HepG2 (cell line): Measurements from ENCODE around the gene CCDC88A. TPM values are rescaled to one million over a fixed set of nuclear protein-coding genes. Genes with fewer than 3 reads are reported as not detected.

ENCODE experiments used
- ATAC-seq: fragments of 200-7000 bp; cut with Tn5 transposase; 3 replicates; pipeline ENCODE4 v1.9.1; 2020; ENCODE audit warnings: mild to moderate bottlenecking, moderate library complexity
- BruUV-seq: library from RNA; stranded (reverse); fragments of 400-500 nt; replicated peaks from 2 replicates; lab custom pipeline; 2021; lab: Mats Ljungman, UMichigan
- CTCF ChIA-PET: fragments of 300-600 bp; formaldehyde crosslinking; extraction: SDS; loops from one replicate; lab custom pipeline; 2021; ENCODE audit warnings: low total read pairs, inconsistent platforms, low intra/inter-chr PET ratio; lab: Yijun Ruan, JAX
- POLR2A ChIA-PET: fragments of 350-600 bp; sonication (Branson Sonifier 250); formaldehyde crosslinking; loops from one replicate; lab custom pipeline; 2020; ENCODE audit warnings: antibody characterized with exemption, inconsistent platforms; lab: Yijun Ruan, JAX
- DNase-seq: peaks from one replicate; pipeline ENCODE4 v3.0.0-alpha.2; 2015; ENCODE audit warnings: low spot score
- FAIRE-seq: peaks from 3 replicates; lab custom pipeline; 2011; peaks lifted over from hg19 to GRCh38; lab: Jason Lieb, UNC
- H2AFZ ChIP-seq: one replicate; pipeline ENCODE4 v1.6.1; 2011; ENCODE audit warnings: low read length, inconsistent platforms
- H3K27ac ChIP-seq: fragments of 300-600 bp; 3 replicates; pipeline ENCODE4 v1.8.0; 2011; ENCODE audit warnings: mixed run types, mild to moderate bottlenecking, mixed read lengths, low read length, inconsistent platforms; ENCODE audit not compliant: insufficient read depth; ENCODE audit errors: extremely low read length
- H3K27me3 ChIP-seq, 2 experiments: fragments of 200-600 bp in 1 of 2; 2 replicates in 1 of 2; 3 replicates in 1 of 2; pipeline versions ENCODE4 v1.6.0 to v1.8.0; 2011; ENCODE audit warnings: low read length in 2 of 2, mild to moderate bottlenecking in 2 of 2, moderate library complexity in 2 of 2, inconsistent platforms in 1 of 2; ENCODE audit not compliant: insufficient read depth in 2 of 2, control insufficient read depth in 1 of 2
- H3K36me3 ChIP-seq, 2 experiments: fragments of 200-600 bp in 1 of 2; replicated peaks in 1 of 2; 2 replicates in 1 of 2; 3 replicates in 1 of 2; pipeline versions ENCODE4 v1.5.1 to v1.8.0; 2011; ENCODE audit warnings: low read length in 2 of 2, inconsistent platforms in 1 of 2; ENCODE audit not compliant: insufficient read depth in 2 of 2, control insufficient read depth in 1 of 2
- H3K4me1 ChIP-seq: 2 replicates; pipeline ENCODE4 v1.5.1; 2012; ENCODE audit warnings: low read length, inconsistent platforms; ENCODE audit not compliant: insufficient read depth
- H3K4me2 ChIP-seq: 2 replicates; pipeline ENCODE4 v1.6.0; 2011; ENCODE audit warnings: low read depth, low read length, inconsistent platforms
- H3K4me3 ChIP-seq, 3 experiments: fragments of 200-600 bp in 1 of 3; sonication (generic), shearing (Covaris generic) in 1 of 3; replicated peaks in 1 of 3; 2 replicates each; pipeline ENCODE4 v1.5.1; 2011 to 2016; ENCODE audit warnings: low read length in 3 of 3, inconsistent platforms in 2 of 3, low read depth in 2 of 3, mild to moderate bottlenecking in 2 of 3, control low read depth in 1 of 3, mixed read lengths in 1 of 3; ENCODE audit not compliant: insufficient read depth in 1 of 3
- H3K79me2 ChIP-seq: one replicate; pipeline ENCODE4 v1.6.1; 2011; ENCODE audit warnings: low read length, inconsistent platforms; ENCODE audit not compliant: insufficient read depth
- H3K9ac ChIP-seq: 2 replicates; pipeline ENCODE4 v1.6.0; 2011; ENCODE audit warnings: mild to moderate bottlenecking, low read depth, low read length, inconsistent platforms; ENCODE audit not compliant: insufficient read depth
- H3K9me3 ChIP-seq: 2 replicates; pipeline ENCODE4 v1.5.1; 2012; ENCODE audit warnings: mild to moderate bottlenecking, low read length
- H4K20me1 ChIP-seq: 2 replicates; pipeline ENCODE4 v1.6.0; 2011; ENCODE audit warnings: inconsistent platforms, mild to moderate bottlenecking, low read length, moderate library complexity; ENCODE audit not compliant: insufficient read depth
- ADNP ChIP-seq: sonication (generic); formaldehyde crosslinking; IDR thresholded peaks from 2 replicates; pipeline ENCODE4 v1.4.0; 2020; ENCODE audit warnings: missing genetic modification reagents
- BHLHE40 ChIP-seq: IDR thresholded peaks from 2 replicates; pipeline ENCODE4 v1.6.1; 2011; ENCODE audit warnings: low read length, improper control_type of control experiment
- CBX2 ChIP-seq, 2 experiments: fragments of 200-600 bp in 1 of 2; sonication (generic); formaldehyde crosslinking in 1 of 2; IDR thresholded peaks; 2 replicates each; pipeline versions ENCODE4 v1.7.0 to v1.8.1; 2018 to 2022; ENCODE audit warnings: low read depth in 2 of 2, low read length in 1 of 2, mild to moderate bottlenecking in 1 of 2, missing genetic modification reagents in 1 of 2
- MAFG ChIP-seq: sonication (generic); formaldehyde crosslinking; IDR thresholded peaks from 2 replicates; pipeline ENCODE4 v1.5.1; 2020; ENCODE audit warnings: mild to moderate bottlenecking, missing genetic modification reagents
- PHF5A ChIP-seq: IDR thresholded peaks from one replicate; pipeline ENCODE4 v1.6.1; 2018; ENCODE audit warnings: low read depth, missing genetic modification reagents; ENCODE audit not compliant: unreplicated experiment
- RARG ChIP-seq: sonication (generic); formaldehyde crosslinking; IDR thresholded peaks from 2 replicates; pipeline ENCODE4 v1.4.0; 2020; ENCODE audit warnings: low read depth, mild to moderate bottlenecking, missing genetic modification reagents
- SMARCE1 ChIP-seq: fragments of 450-650 bp; IDR thresholded peaks from 2 replicates; pipeline ENCODE4 v1.6.1; 2017; ENCODE audit warnings: borderline replicate concordance
- SP1 ChIP-seq, 2 experiments: fragments of 450-650 bp in 1 of 2; sonication (generic) in 1 of 2; formaldehyde crosslinking in 1 of 2; IDR thresholded peaks; 2 replicates each; pipeline versions ENCODE4 v1.4.0 to v1.6.1; 2016 to 2020; ENCODE audit warnings: missing genetic modification reagents in 1 of 2
- TAF1 ChIP-seq: sonication (generic); formaldehyde crosslinking; IDR thresholded peaks from 2 replicates; pipeline ENCODE4 v1.4.0; 2020; ENCODE audit warnings: missing genetic modification reagents
- ZNF331 ChIP-seq: sonication (generic); formaldehyde crosslinking; IDR thresholded peaks from 2 replicates; pipeline ENCODE4 v1.4.0; 2020; ENCODE audit warnings: missing genetic modification reagents
- ZNF431 ChIP-seq: sonication (generic); formaldehyde crosslinking; IDR thresholded peaks from 2 replicates; pipeline ENCODE4 v1.9.0; 2022; ENCODE audit warnings: missing genetic modification reagents, low read depth, mild to moderate bottlenecking, borderline replicate concordance
- ZNF761 ChIP-seq: sonication (generic); formaldehyde crosslinking; conservative IDR thresholded peaks from 2 replicates; pipeline ENCODE4 v1.4.0; 2020; ENCODE audit warnings: mild to moderate bottlenecking, missing genetic modification reagents
- WGBS: methylation state at CpG from one replicate; pipeline ENCODE4 v1.1.6; 2017; ENCODE audit warnings: low lambda C conversion rate; 5-methylcytosine and 5-hydroxymethylcytosine counted together
- in situ Hi-C: cut with HindIII; loops from 2 replicates; pipeline ENCODE4 v1.10.0; 2017; ENCODE audit warnings: low pct_unique_long_range_greater_than_20kb; ENCODE audit not compliant: extremely low pct_ligation_motif_present
- intact Hi-C: fragments of 100-400 bp; cut with micrococcal nuclease; formaldehyde crosslinking; loops from one replicate; pipeline ENCODE4 v1.10.0; 2022; ENCODE audit not compliant: unreplicated experiment
- polyA plus RNA-seq, 8 experiments: library from polyadenylated mRNA; depleted of rRNA in 3 of 8; stranded (reverse) in 7 of 8; unstranded in 1 of 8; fragments of >200 nt; fragmentation: Illumina TruSeq in 4 of 8; extraction: Trizol in 4 of 8; gene quantifications; 2 replicates each; pipeline versions ENCODE4 v1.2.1 to v1.2.3, GENCODE V29; 2011 to 2016; ENCODE audit warnings: low read depth in 4 of 8, missing spikeins in 1 of 8, mixed read lengths in 1 of 8; ENCODE audit not compliant: insufficient read depth in 1 of 8
- total RNA-seq, 5 experiments: library from RNA; depleted of rRNA; stranded (reverse); fragments of >200 nt; fragmentation: Illumina TruSeq; extraction: Trizol; gene quantifications; 2 replicates each; pipeline ENCODE4 v1.2.3, GENCODE V29; 2016; ENCODE audit warnings: low read depth in 1 of 5
- TF ChIP-seq, protein P1 (sequence below), 2 experiments: sonication (generic) in 1 of 2; formaldehyde crosslinking in 1 of 2; IDR thresholded peaks; 2 replicates each; pipeline versions ENCODE4 v1.6.1 to v1.9.0; 2014 to 2022; ENCODE audit warnings: antibody characterized with exemption in 1 of 2, borderline replicate concordance in 1 of 2, inconsistent platforms in 1 of 2, low read depth in 1 of 2, missing genetic modification reagents in 1 of 2
- TF ChIP-seq, protein P2 (sequence below), 2 experiments: fragments of 450-650 bp in 1 of 2; sonication (generic) in 1 of 2; formaldehyde crosslinking; IDR thresholded peaks; 2 replicates each; pipeline versions ENCODE4 v1.5.0 to v1.8.0; 2020 to 2022; ENCODE audit warnings: mild to moderate bottlenecking in 1 of 2, missing genetic modification reagents in 1 of 2
- TF ChIP-seq, protein P3 (sequence below): sonication (generic); formaldehyde crosslinking; IDR thresholded peaks from 2 replicates; pipeline ENCODE4 v1.9.0; 2021; ENCODE audit warnings: missing genetic modification reagents, mild to moderate bottlenecking, borderline replicate concordance

CCDC88A gene
- total and polyA plus RNA-seq, 2 of the 13 experiments (the other 11 are each of a cell fraction or from before 2014, with no cell fraction given), result 43.2 to 84.1 TPM

DNA sequence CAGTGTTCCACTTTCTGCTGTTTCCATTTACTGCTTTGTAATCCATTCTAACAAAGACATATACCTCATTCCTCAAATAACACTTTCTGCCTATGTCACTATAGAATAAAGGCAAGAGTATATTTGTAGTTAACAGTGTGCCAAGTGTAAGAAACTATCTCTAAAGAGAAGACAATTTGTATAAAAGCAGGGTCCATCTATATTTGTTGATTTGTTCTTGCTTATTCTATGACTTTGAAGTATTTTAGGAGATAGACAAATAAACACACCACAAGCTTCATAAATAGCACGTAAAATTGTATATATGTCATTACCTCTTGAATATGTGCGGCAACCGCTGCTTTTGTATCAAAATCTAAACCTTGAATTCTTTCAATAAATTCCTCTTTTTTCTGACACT lies 56.0 kb downstream of the CCDC88A start:
- Histone ChIP-seq H3K27me3 (no peaks in the 10 kb centered on the region), H3K9me3 (no peaks in the 10 kb centered on the region), H3K79me2 (no peaks in the 10 kb centered on the region), H3K4me3 (no peak overlapping the region), H3K27ac (no peak overlapping the region), H3K4me2 (no peak overlapping the region), H3K36me3 (peaks cover 0 to 8% of the 10 kb centered on the region in 2 experiments; a peak in 4 of 5 replicates), H3K4me1 (no peaks in the 10 kb centered on the region), H4K20me1 (no peaks in the 10 kb centered on the region), H2AFZ (no peak overlapping the region), H3K9ac (no peak overlapping the region)
- 98% methylated on average over 3 of the region's 3 CpGs for WGBS
- BruUV-seq, result no TSS peak
- no peak for DNase-seq
- ChIA-PET POLR2A (no interaction called here), CTCF (no interaction called here)
- ATAC-seq, result no peak
- in situ Hi-C loops, result no loop called here
- no peak for FAIRE-seq
- intact Hi-C loops, result no loop called here
- TF ChIP-seq RARG (CRISPR knock-in tag) (no peak), BHLHE40 (no peak), ZNF331 (no peak), PHF5A (CRISPR knock-in tag) (no peak), TAF1 (CRISPR knock-in tag) (no peak), MAFG (CRISPR knock-in tag) (no peak), ADNP (CRISPR knock-in tag) (no peak), ZNF431 (CRISPR knock-in tag) (no peak), ZNF761 (CRISPR knock-in tag) (no peak), SP1 (IDR thresholded peaks at IDR 0.05) (no peak), SP1 (CRISPR knock-in tag; IDR thresholded peaks at IDR 0.05) (no peak), SMARCE1 (no peak), CBX2 (IDR thresholded peaks at IDR 0.05; ENCODE audit: low read depth, low read length) (no peak), CBX2 (CRISPR knock-in tag; IDR thresholded peaks at IDR 0.05; ENCODE audit: low read depth) (no peak)
- TF ChIP-seq, protein P1, sequence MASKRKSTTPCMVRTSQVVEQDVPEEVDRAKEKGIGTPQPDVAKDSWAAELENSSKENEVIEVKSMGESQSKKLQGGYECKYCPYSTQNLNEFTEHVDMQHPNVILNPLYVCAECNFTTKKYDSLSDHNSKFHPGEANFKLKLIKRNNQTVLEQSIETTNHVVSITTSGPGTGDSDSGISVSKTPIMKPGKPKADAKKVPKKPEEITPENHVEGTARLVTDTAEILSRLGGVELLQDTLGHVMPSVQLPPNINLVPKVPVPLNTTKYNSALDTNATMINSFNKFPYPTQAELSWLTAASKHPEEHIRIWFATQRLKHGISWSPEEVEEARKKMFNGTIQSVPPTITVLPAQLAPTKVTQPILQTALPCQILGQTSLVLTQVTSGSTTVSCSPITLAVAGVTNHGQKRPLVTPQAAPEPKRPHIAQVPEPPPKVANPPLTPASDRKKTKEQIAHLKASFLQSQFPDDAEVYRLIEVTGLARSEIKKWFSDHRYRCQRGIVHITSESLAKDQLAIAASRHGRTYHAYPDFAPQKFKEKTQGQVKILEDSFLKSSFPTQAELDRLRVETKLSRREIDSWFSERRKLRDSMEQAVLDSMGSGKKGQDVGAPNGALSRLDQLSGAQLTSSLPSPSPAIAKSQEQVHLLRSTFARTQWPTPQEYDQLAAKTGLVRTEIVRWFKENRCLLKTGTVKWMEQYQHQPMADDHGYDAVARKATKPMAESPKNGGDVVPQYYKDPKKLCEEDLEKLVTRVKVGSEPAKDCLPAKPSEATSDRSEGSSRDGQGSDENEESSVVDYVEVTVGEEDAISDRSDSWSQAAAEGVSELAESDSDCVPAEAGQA (IDR thresholded peaks at IDR 0.05; ENCODE audit: low read depth), result no peak
- TF ChIP-seq, protein P1 (CRISPR knock-in tag; IDR thresholded peaks at IDR 0.05; ENCODE audit: borderline replicate concordance), result no peak
- TF ChIP-seq, protein P2, sequence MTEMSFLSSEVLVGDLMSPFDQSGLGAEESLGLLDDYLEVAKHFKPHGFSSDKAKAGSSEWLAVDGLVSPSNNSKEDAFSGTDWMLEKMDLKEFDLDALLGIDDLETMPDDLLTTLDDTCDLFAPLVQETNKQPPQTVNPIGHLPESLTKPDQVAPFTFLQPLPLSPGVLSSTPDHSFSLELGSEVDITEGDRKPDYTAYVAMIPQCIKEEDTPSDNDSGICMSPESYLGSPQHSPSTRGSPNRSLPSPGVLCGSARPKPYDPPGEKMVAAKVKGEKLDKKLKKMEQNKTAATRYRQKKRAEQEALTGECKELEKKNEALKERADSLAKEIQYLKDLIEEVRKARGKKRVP (CRISPR knock-in tag; IDR thresholded peaks at IDR 0.05), result no peak
- TF ChIP-seq, protein P3, sequence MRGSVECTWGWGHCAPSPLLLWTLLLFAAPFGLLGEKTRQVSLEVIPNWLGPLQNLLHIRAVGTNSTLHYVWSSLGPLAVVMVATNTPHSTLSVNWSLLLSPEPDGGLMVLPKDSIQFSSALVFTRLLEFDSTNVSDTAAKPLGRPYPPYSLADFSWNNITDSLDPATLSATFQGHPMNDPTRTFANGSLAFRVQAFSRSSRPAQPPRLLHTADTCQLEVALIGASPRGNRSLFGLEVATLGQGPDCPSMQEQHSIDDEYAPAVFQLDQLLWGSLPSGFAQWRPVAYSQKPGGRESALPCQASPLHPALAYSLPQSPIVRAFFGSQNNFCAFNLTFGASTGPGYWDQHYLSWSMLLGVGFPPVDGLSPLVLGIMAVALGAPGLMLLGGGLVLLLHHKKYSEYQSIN (CRISPR knock-in tag), result no peak
